Erythroblast (primary cell): Measurements from ENCODE around the gene PCLAF.

ENCODE experiments used
- GATA1 ChIP-seq: IDR thresholded peaks from 2 replicates; pipeline ENCODE4 v1.6.1; 2011; ENCODE audit warnings: low read depth, mild to moderate bottlenecking, control low read depth, low read length, moderate library complexity
- POLR2A ChIP-seq: IDR thresholded peaks from 2 replicates; pipeline ENCODE4 v1.6.1; 2011; ENCODE audit warnings: mild to moderate bottlenecking, low read length

- TF ChIP-seq POLR2A (no peak), GATA1 (no peak)
Measured at GRCh38 chr15:64354688-64355344, 26.4 kb downstream of the PCLAF start.
